GM19452 (cell line): ENCODE data around the gene RBKS.
"Not testable (repeated sequence)": the region's sequence is repeated elsewhere in the genome, so short reads cannot be mapped to it uniquely, and the experiment has no call there.

Experiments
- ATAC-seq: cut with Tn5 transposase; IDR thresholded peaks from one replicate; pipeline ENCODE4 v1.9.1; 2021; ENCODE audit not compliant: unreplicated experiment

RBKS gene

GRCh38 chr2:27906074-27906473 lies 15.9 kb upstream of the RBKS start:
- no peak for ATAC-seq

- no peak for ATAC-seq
Observed at GRCh38 chr2:27904405-27904665, 14.1 kb upstream of the RBKS start.

- ATAC-seq, result no peak
Observed at GRCh38 chr2:27903649-27904404, 13.6 kb upstream of the RBKS start.

GRCh38 chr2:27903018-27903417 lies 12.8 kb upstream of the RBKS start:
- ATAC-seq, result no peak

GRCh38 chr2:27902098-27902497 lies 11.9 kb upstream of the RBKS start:
- ATAC-seq, result no peak

GRCh38 chr2:27901234-27901633 lies 11.0 kb upstream of the RBKS start:
- no peak for ATAC-seq

- no peak for ATAC-seq
Observed at GRCh38 chr2:27897717-27898116, 7.5 kb upstream of the RBKS start.

GRCh38 chr2:27893006-27893405 lies 2.8 kb upstream of the RBKS start:
- no peak for ATAC-seq

- no peak for ATAC-seq
Observed at GRCh38 chr2:27891673-27892105, 1.5 kb upstream of the RBKS start.

GRCh38 chr2:27890924-27891672 lies 911 bp upstream of the RBKS start:
- ATAC-seq, result peak; percentile 12

GRCh38 chr2:27889774-27890145 lies 427 bp downstream of the RBKS start:
- no peak for ATAC-seq

GRCh38 chr2:27888790-27889189 lies 1.4 kb downstream of the RBKS start:
- no peak for ATAC-seq

- ATAC-seq, result no peak
Observed at GRCh38 chr2:27887830-27888229, 2.4 kb downstream of the RBKS start.

- no peak for ATAC-seq
Observed at GRCh38 chr2:27887111-27887510, 3.1 kb downstream of the RBKS start.

- no peak for ATAC-seq
Observed at GRCh38 chr2:27886322-27886721, 3.9 kb downstream of the RBKS start.

- no peak for ATAC-seq
Observed at GRCh38 chr2:27885661-27886060, 4.5 kb downstream of the RBKS start.

- no peak for ATAC-seq
Observed at GRCh38 chr2:27885234-27885633, 5.0 kb downstream of the RBKS start.

GRCh38 chr2:27884601-27885000 lies 5.6 kb downstream of the RBKS start:
- ATAC-seq, result no peak

GRCh38 chr2:27882584-27882922 lies 7.6 kb downstream of the RBKS start:
- ATAC-seq, result not testable (repeated sequence)

- not testable (repeated sequence) for ATAC-seq
Observed at GRCh38 chr2:27881815-27882583, 8.2 kb downstream of the RBKS start.

GRCh38 chr2:27878825-27879224 lies 11.4 kb downstream of the RBKS start:
- ATAC-seq, result no peak
